NB4 (cell line): ENCODE results near the gene RNF225.

Source experiments
- CTCF ChIP-seq: IDR thresholded peaks from one replicate; pipeline ENCODE4 v1.5.1; 2012; ENCODE audit warnings: low read depth, low read length
- MAX ChIP-seq: IDR thresholded peaks from 2 replicates; pipeline ENCODE4 v1.6.1; 2011; ENCODE audit warnings: low read depth, low read length
- MYC ChIP-seq: IDR thresholded peaks from 2 replicates; pipeline ENCODE4 v1.6.1; 2011; ENCODE audit warnings: low read depth, low read length
- POLR2A ChIP-seq: IDR thresholded peaks from 2 replicates; pipeline ENCODE4 v1.6.1; 2011; ENCODE audit warnings: mild to moderate bottlenecking; ENCODE audit not compliant: insufficient read length; ENCODE audit errors: extremely low read depth

DNA sequence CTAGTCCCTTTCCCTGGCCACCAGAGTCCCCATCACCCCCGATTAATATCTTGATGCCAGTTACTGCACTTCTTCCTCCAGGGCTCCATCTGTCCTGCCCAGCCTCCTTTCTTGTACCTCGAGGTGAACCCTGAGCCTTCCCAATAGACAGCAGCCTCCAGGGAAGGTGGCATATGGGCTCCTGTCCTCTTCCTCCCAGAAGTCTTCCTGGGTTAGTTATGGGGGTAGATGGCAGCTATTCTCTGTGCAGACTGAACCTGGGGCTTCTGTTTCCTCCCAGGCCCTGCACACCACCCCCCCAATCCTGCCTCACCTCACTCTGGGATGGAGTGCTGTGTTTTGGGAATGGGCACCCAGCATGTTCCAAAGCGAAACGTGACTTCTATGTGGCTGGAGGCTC, 2.6 kb downstream of the RNF225 start:
- TF ChIP-seq CTCF = no peak
- no peak for TF ChIP-seq POLR2A
- no peak for TF ChIP-seq MYC
- no peak for TF ChIP-seq MAX
